Adrenal gland (tissue), 12 donors: ENCODE results near the gene NUDT2. TPM values are rescaled to one million over a fixed set of nuclear protein-coding genes. Genes with fewer than 3 reads are reported as not detected.

Experiments used
- DNase-seq, 7 donors: peaks; one replicate each; pipeline ENCODE4 v3.0.0-alpha.2; 2019 to 2020
- H3K27ac ChIP-seq, 5 donors: fragments of 200-600 bp; sonication (generic) in 4 of 5; 1 replicate in 3 of 5; 2 replicates in 2 of 5; pipeline versions ENCODE4 v1.5.1 to v1.8.0; 2016 to 2020; ENCODE audit warnings: mild to moderate bottlenecking in 1 of 5
- H3K27me3 ChIP-seq: fragments of 200-600 bp; 2 replicates; pipeline ENCODE4 v1.8.0; 2021
- H3K36me3 ChIP-seq, 2 donors: fragments of 200-600 bp; replicated peaks in 1 of 2; 1 replicate in 1 of 2; 2 replicates in 1 of 2; pipeline versions ENCODE4 v1.5.1 to v1.8.0; 2018 to 2022
- H3K4me1 ChIP-seq, 2 donors: fragments of 200-600 bp; replicated peaks in 1 of 2; 1 replicate in 1 of 2; 2 replicates in 1 of 2; pipeline versions ENCODE4 v1.5.1 to v1.8.0; 2018 to 2021
- H3K4me3 ChIP-seq, 4 donors: fragments of 200-600 bp; sonication (generic) in 3 of 4; one replicate each; pipeline ENCODE4 v1.5.1; 2016 to 2018
- H3K9me3 ChIP-seq, 3 donors: fragments of 200-600 bp; sonication (generic) in 1 of 3; replicated peaks in 1 of 3; 1 replicate in 2 of 3; 2 replicates in 1 of 3; pipeline versions ENCODE4 v1.5.1 to v1.8.0; 2016 to 2021
- POLR2A ChIP-seq, 2 donors: fragments of 450-650 bp; IDR thresholded peaks; one replicate each; pipeline ENCODE4 v1.6.1; 2017; ENCODE audit warnings: antibody characterized with exemption in 2 of 2, mild to moderate bottlenecking in 2 of 2, moderate library complexity in 1 of 2
- WGBS, 4 donors: extraction: QIAGEN DNeasy Blood & Tissue Kit in 2 of 4; methylation state at CpG; one replicate each; pipeline versions ENCODE4 v1.1.5 to v1.1.7; 2013 to 2017; 5-methylcytosine and 5-hydroxymethylcytosine counted together
- intact Hi-C, 2 donors: fragments of 100-400 bp; cut with DNase I; formaldehyde crosslinking; loops; one replicate each; pipeline versions ENCODE4 v1.14.1 to v1.15.0; 2022 to 2023
- polyA plus RNA-seq, 3 donors: library from polyadenylated mRNA; stranded (reverse); fragments of 200-250 nt in 2 of 3; fragments of 350-450 nt in 1 of 3; fragmentation: Illumina TruSeq in 1 of 3; extraction: RNeasy Lipid Tissue Mini Kit (QIAGEN cat#74804) in 1 of 3; gene quantifications; one replicate each; pipeline ENCODE4 v1.2.3, GENCODE V29; 2013 to 2014
- total RNA-seq, 9 donors: library from RNA; depleted of rRNA in 4 of 9; stranded (reverse); fragments of >200 nt in 4 of 9; fragments of 120-200 nt in 1 of 9; fragmentation: NEBNext Ultra II Directional in 1 of 9; extraction: Animal tissue kit (Norgen Biotek cat#: 25700) in 1 of 9; gene quantifications; one replicate each; pipeline versions ENCODE4 v1.1.0 to v1.2.4, GENCODE V29; 2013 to 2023
- TF ChIP-seq, protein P1 (sequence below), 6 experiments: fragments of 450-650 bp in 4 of 6; fragments of 200-600 bp in 2 of 6; sonication (generic) in 1 of 6; IDR thresholded peaks; 1 replicate in 5 of 6; 2 replicates in 1 of 6; pipeline versions ENCODE4 v1.5.1 to v1.8.0; 2016 to 2021; ENCODE audit warnings: antibody characterized with exemption in 6 of 6, mild to moderate bottlenecking in 2 of 6, moderate library complexity in 1 of 6
- donor health status: healthy with polysubstance abuse.
- donor health status: Bipolar disorder and iron deficiency.
- donor health status: DM: yes; HTN: yes; CAD: no.
- donor health status: DM: no; HTN: no; CAD: no.
- donor health status: DM: no; HTN: no; CAD: no.
- donor health status: DM: yes; HTN: yes; CAD: no.

The NUDT2 gene
- total and polyA plus RNA-seq, 12 donors, result 11.3 to 55.0 (median 33.4) TPM

DNA sequence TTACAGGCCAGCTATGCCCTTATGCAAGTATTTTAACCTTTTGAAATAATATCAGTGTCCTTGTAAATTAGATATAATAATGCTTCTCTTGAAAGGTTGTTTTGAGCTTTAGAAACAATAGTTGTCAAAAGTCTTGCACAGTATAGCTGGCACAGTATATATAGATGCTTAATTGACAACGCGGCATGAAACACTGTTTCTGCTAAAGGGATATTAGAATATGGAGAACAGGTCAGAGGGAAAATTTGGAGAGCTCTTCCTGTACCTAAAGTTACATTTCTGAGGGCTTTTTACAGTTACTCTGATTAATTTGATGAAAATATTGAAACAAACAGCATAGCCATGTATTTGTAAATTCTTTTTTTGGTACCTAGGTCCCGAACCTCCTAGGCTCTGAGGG, 4.5 kb downstream of the NUDT2 start:
- no peak for TF ChIP-seq POLR2A (IDR thresholded peaks at IDR 0.05)
- TF ChIP-seq, protein P1, sequence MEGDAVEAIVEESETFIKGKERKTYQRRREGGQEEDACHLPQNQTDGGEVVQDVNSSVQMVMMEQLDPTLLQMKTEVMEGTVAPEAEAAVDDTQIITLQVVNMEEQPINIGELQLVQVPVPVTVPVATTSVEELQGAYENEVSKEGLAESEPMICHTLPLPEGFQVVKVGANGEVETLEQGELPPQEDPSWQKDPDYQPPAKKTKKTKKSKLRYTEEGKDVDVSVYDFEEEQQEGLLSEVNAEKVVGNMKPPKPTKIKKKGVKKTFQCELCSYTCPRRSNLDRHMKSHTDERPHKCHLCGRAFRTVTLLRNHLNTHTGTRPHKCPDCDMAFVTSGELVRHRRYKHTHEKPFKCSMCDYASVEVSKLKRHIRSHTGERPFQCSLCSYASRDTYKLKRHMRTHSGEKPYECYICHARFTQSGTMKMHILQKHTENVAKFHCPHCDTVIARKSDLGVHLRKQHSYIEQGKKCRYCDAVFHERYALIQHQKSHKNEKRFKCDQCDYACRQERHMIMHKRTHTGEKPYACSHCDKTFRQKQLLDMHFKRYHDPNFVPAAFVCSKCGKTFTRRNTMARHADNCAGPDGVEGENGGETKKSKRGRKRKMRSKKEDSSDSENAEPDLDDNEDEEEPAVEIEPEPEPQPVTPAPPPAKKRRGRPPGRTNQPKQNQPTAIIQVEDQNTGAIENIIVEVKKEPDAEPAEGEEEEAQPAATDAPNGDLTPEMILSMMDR (IDR thresholded peaks at IDR 0.05), result no peak
- H3K4me3 ChIP-seq, result no peak overlapping the region
- H3K27ac ChIP-seq, result no peak overlapping the region
- no peak for DNase-seq
- 50 to 82% (median 74%) methylated on average over 3 of the region's 3 CpGs for WGBS, 4 donors
- intact Hi-C loops, result loop anchor here (2.0 to 10.0 kb wide), 2 partner anchors 45 to 271 kb away; no protein-coding TSS in a partner anchor
- peaks cover 0 to 1% of the 10 kb centered on the region in 2 donors for H3K36me3 ChIP-seq
- no peaks in the 10 kb centered on the region for H3K27me3 ChIP-seq
- no peaks in the 10 kb centered on the region for H3K9me3 ChIP-seq
- peaks cover 0 to 11% of the 10 kb centered on the region in 2 donors for H3K4me1 ChIP-seq

DNA sequence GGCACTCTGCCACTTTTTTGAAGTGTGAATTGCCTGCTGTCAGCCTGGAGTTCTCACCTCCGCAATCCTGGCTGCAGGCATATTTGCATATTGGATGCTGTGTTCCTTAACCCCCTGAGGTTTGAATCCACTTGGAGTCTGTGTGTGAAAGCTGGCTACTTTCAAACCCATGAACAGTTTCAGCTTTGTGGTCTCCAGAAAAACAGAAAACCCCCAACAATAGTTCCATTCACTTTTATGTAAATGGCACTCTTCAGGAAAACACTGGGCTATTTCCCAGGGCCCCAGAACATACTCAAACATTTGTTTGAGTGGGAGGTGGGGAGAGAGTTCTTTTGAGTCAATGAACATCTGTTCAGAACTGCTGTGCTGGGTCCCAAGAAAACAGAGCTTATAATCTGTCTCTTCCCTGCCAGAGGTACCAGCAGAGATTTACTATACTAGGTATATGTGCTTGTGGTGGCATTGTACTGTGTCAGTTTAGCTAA, 5.0 kb downstream of the NUDT2 start:
- no peaks in the 10 kb centered on the region for H3K27me3 ChIP-seq
- peaks cover 0 to 11% of the 10 kb centered on the region in 2 donors for H3K4me1 ChIP-seq
- TF ChIP-seq, protein P1 (IDR thresholded peaks at IDR 0.05), result no peak
- no peak for DNase-seq
- no peaks in the 10 kb centered on the region for H3K9me3 ChIP-seq
- intact Hi-C loops, result loop anchor here in 1 of 2 donors (10.0 kb wide), 1 partner anchor 270 kb away; no protein-coding TSS in a partner anchor
- H3K36me3 ChIP-seq, result peaks cover 0 to 7% of the 10 kb centered on the region in 2 donors
- no peak overlapping the region for H3K4me3 ChIP-seq
- no peak overlapping the region for H3K27ac ChIP-seq
- 71 to 90% (median 82%) methylated on average over 1 of the region's 1 CpG for WGBS, 4 donors

DNA sequence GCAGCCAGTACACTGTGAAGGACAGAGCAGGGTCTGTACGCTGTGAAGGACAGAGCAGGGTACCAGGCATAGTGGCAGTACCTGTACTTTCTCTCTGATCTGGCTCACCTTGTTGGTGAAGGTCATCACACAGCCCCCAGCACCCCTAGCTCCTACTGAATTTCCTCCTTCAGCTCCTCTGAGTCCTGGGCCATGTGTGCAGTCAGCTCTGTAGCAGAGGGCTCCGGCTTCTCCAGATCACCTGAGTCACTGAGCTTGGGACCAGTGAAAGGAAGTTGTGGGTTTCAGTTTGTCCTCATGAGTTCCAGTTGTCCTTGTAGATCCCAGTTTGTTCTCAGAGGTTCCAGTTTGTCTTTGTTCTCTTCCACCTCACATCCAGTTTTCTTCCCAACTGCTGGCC, 5.5 kb downstream of the NUDT2 start:
- Histone ChIP-seq H3K27ac (no peak overlapping the region), H3K4me1 (peaks cover 0 to 11% of the 10 kb centered on the region in 2 donors), H3K36me3 (peaks cover 0 to 12% of the 10 kb centered on the region in 2 donors), H3K27me3 (no peaks in the 10 kb centered on the region), H3K9me3 (no peaks in the 10 kb centered on the region), H3K4me3 (no peak overlapping the region)
- 62 to 81% (median 69%) methylated on average over 2 of the region's 2 CpGs for WGBS, 4 donors
- TF ChIP-seq, protein P1 (IDR thresholded peaks at IDR 0.05), result no peak
- TF ChIP-seq POLR2A (IDR thresholded peaks at IDR 0.05), result no peak
- intact Hi-C loops, result loop anchor here in 1 of 2 donors (5.0 to 10.0 kb wide), 2 partner anchors 42 to 270 kb away; partner anchors contain the start of gene MYORG
- peak in 1 of 7 donors; percentile 35 for DNase-seq

DNA sequence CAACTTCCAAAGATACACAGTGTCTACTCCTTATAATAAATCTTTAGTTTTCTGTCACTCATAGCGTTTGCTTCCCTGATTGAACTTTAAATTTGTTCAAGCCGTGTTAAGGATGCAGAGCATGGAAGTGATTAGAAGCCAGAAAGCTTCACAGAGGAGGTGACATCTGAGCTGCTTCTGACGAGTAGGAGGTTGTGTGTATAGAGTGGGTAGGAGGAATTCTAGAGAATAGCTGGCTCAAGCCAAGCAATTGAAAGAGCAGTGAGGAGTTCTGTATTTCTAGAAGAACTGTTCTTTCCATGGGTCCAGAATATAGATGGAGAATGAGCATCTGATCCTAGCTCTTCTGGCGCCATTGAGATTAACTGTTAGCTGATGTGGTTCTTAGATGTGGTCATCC, 6.0 kb downstream of the NUDT2 start:
- Histone ChIP-seq H3K4me1 (peaks cover 0 to 8% of the 10 kb centered on the region in 2 donors), H3K27me3 (no peaks in the 10 kb centered on the region), H3K4me3 (no peak overlapping the region), H3K27ac (no peak overlapping the region), H3K9me3 (no peaks in the 10 kb centered on the region), H3K36me3 (peaks cover 0 to 17% of the 10 kb centered on the region in 2 donors)
- 84 to 88% (median 85%) methylated on average over 4 of the region's 4 CpGs for WGBS, 4 donors
- intact Hi-C loops, result loop anchor here in 1 of 2 donors (5.0 to 10.0 kb wide), 2 partner anchors 42 to 269 kb away; partner anchors contain the start of gene MYORG
- no peak for DNase-seq
- no peak for TF ChIP-seq POLR2A (IDR thresholded peaks at IDR 0.05)
- TF ChIP-seq, protein P1 (IDR thresholded peaks at IDR 0.05), result no peak
